Glutamatergic neuron (in vitro differentiated cells): ENCODE results near the gene DLGAP5. TPM values are rescaled to one million over a fixed set of nuclear protein-coding genes. Genes with fewer than 3 reads are reported as not detected.

Source experiments
- DNase-seq: peaks from one replicate; pipeline ENCODE4 v3.0.0; 2022
- H3K27ac Mint-ChIP-seq: one replicate; pipeline ENCODE4 v1.8.0; 2020; ENCODE audit warnings: mild to moderate bottlenecking, mixed read lengths, inconsistent platforms; ENCODE audit not compliant: unreplicated experiment
- H3K27me3 Mint-ChIP-seq: one replicate; pipeline ENCODE4 v1.8.0; 2020; ENCODE audit warnings: mild to moderate bottlenecking, moderate library complexity, mixed read lengths, inconsistent platforms; ENCODE audit not compliant: unreplicated experiment
- H3K36me3 Mint-ChIP-seq: one replicate; pipeline ENCODE4 v1.8.0; 2020; ENCODE audit warnings: mild to moderate bottlenecking, mixed read lengths, inconsistent platforms; ENCODE audit not compliant: unreplicated experiment
- H3K4me1 Mint-ChIP-seq: one replicate; pipeline ENCODE4 v1.8.0; 2020; ENCODE audit warnings: mild to moderate bottlenecking, low read depth, mixed read lengths, inconsistent platforms; ENCODE audit not compliant: unreplicated experiment
- H3K4me3 Mint-ChIP-seq: one replicate; pipeline ENCODE4 v1.8.0; 2020; ENCODE audit warnings: mild to moderate bottlenecking, mixed read lengths, inconsistent platforms; ENCODE audit not compliant: unreplicated experiment
- H3K9me3 Mint-ChIP-seq: one replicate; pipeline ENCODE4 v1.8.0; 2020; ENCODE audit warnings: mild to moderate bottlenecking, moderate library complexity, mixed read lengths, inconsistent platforms; ENCODE audit not compliant: unreplicated experiment
- total RNA-seq: library from RNA; stranded (reverse); fragmentation: NEBNext Ultra II Directional; extraction: Animal tissue kit (Norgen Biotek cat#: 25700); gene quantifications from one replicate; pipeline ENCODE4 v1.2.1, GENCODE V29; 2021; ENCODE audit not compliant: unreplicated experiment
- TF ChIP-seq, protein P1 (sequence below): fragments of 200-600 bp; sonication (generic); IDR thresholded peaks from one replicate; pipeline ENCODE4 v1.5.0; 2021; ENCODE audit not compliant: partially characterized antibody, unreplicated experiment

Gene DLGAP5
- total RNA-seq, 1 donor from 2014 or later = 8.2 TPM

DNA sequence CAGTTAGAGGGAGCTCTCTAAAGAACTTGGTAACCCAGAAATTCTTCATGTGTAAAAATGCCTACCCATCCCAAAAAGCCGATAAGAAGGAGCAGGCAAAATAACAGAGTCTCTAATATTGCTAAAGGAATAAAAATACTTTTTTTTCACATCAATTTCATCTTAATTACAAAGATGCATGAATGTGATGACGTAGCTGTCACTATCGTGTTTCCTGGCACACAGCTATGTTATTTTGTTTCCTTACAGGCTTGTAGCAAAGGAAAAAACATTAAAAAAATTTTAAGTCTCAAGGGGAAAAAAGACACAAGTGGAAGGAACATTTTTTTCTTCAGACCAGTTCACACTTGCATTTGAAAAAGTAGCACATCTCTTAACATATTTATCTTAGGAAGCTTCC lies 72.6 kb downstream of the DLGAP5 start:
- Mint-ChIP-seq H3K27ac (no peak overlapping the region), H3K9me3 (peaks cover 2% of the 10 kb centered on the region), H3K36me3 (no peaks in the 10 kb centered on the region), H3K4me1 (no peaks in the 10 kb centered on the region), H3K4me3 (no peak overlapping the region), H3K27me3 (peaks cover 4% of the 10 kb centered on the region)
- TF ChIP-seq, protein P1, sequence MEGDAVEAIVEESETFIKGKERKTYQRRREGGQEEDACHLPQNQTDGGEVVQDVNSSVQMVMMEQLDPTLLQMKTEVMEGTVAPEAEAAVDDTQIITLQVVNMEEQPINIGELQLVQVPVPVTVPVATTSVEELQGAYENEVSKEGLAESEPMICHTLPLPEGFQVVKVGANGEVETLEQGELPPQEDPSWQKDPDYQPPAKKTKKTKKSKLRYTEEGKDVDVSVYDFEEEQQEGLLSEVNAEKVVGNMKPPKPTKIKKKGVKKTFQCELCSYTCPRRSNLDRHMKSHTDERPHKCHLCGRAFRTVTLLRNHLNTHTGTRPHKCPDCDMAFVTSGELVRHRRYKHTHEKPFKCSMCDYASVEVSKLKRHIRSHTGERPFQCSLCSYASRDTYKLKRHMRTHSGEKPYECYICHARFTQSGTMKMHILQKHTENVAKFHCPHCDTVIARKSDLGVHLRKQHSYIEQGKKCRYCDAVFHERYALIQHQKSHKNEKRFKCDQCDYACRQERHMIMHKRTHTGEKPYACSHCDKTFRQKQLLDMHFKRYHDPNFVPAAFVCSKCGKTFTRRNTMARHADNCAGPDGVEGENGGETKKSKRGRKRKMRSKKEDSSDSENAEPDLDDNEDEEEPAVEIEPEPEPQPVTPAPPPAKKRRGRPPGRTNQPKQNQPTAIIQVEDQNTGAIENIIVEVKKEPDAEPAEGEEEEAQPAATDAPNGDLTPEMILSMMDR = no peak
- DNase-seq = no peak

DNA sequence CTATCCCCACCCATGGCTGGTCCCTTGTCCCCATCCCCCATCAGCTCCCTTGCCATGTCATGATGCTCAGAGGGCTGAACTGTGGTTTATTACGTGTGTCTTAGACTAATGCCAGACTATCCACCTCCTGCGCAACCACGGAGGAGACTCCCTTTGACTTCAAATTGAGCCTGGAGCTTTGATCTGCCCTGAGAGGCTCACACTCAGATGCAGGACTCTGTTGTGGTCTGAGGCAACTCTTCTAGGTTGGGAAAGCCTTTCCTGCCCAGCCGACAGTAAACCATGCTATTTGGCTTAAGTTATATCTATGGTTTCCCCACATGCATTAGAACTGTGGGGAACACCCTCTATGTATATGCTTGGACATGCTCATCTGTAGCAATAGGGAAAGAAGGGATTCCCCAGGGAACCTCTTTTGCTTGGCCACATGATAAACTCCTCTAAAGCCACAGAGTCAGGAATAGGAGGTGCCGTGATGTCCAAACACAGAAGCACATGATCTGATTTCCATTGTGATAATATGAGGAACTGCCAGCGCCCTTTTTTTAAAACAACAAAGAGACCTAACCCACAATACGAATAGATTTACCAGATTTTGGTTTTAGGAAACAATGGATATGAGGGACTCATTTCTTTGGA lies 73.5 kb downstream of the DLGAP5 start:
- Mint-ChIP-seq H3K27me3 (peaks cover 4% of the 10 kb centered on the region), H3K4me1 (no peaks in the 10 kb centered on the region), H3K36me3 (no peaks in the 10 kb centered on the region), H3K27ac (no peak overlapping the region), H3K9me3 (peaks cover 2% of the 10 kb centered on the region), H3K4me3 (no peak overlapping the region)
- no peak for DNase-seq
- TF ChIP-seq, protein P1 = no peak

DNA sequence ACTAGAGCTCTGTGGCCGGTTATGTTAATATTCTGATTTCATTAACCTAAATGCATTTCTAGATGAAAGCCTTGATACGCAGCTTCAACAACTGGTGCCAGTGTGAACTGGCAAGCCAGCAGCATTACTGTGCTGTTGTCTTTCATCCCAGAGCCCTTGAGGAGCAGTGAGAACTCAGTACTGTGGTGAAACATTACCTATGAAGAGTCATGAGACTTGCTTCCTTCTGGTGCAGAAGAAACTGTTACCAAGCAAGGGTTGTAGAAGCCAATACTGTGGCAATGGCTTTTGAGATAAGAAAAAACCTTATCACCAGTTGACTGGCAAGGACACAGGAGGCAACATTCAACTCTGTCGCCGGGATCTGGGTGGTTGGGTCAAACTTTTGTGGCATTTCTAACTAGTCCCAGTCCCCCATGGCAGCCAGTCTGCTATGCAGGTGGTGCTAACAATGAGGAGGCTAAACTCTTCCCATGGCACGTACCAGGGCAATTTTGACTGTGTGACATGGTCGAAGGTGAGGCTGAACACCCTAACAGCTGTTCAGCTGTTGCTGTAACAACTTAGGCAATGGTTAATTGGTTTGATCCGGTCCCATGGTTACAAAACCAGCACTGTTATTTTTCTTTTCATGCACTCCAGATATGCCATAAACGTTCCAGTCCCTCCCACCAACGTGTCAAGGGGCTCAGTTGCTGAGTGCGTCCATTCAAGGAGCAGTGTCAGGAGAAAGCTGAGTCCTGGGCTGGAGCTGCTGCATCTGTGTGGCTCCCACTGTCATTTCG lies 74.9 kb downstream of the DLGAP5 start:
- Mint-ChIP-seq H3K4me3 (no peak overlapping the region), H3K9me3 (no peaks in the 10 kb centered on the region), H3K36me3 (no peaks in the 10 kb centered on the region), H3K27ac (no peak overlapping the region), H3K4me1 (no peaks in the 10 kb centered on the region), H3K27me3 (peaks cover 3% of the 10 kb centered on the region)
- TF ChIP-seq, protein P1 = no peak
- DNase-seq = no peak

DNA sequence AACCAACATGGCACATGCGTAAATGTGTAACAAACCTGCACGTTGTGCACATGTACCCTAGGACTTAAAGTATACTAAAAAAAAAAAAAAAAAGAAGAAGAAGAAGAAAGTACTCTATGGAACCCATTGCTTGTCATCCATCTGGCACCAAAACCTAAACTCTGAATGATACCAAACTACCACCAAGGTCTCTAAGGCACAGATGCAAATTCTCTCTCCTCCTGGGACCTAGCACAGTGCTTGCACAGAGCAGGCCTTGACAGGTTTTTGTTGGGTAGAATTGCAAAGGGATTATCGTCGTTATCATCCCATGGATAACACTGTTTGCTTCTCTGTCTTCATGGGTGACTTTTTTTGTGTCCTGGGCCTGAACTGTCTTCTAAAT lies 75.5 kb downstream of the DLGAP5 start:
- H3K27me3 Mint-ChIP-seq = peaks cover 1% of the 10 kb centered on the region
- H3K36me3 Mint-ChIP-seq = no peaks in the 10 kb centered on the region
- no peak overlapping the region for H3K27ac Mint-ChIP-seq

More for the DNA sequence above, 75.5 kb downstream of the DLGAP5 start:
- Mint-ChIP-seq H3K4me3 (no peak overlapping the region), H3K4me1 (no peaks in the 10 kb centered on the region), H3K9me3 (no peaks in the 10 kb centered on the region)
- TF ChIP-seq, protein P1 = no peak
- no peak for DNase-seq
